Stimulated activated CD4-positive, alpha-beta T cell treated with anti-CD3 and anti-CD28 coated beads, Interleukin-4, amount 100 ng/mL, for 1 hour (primary cell): ENCODE measurements around the gene TRMT2B.
A peak's percentile ranks its signal among the peaks of the same experiment; 100 is the strongest.
"Not testable (repeated sequence)": the region's sequence is repeated elsewhere in the genome, so short reads cannot be mapped to it uniquely, and the experiment has no call there.

Experiments used
- DNase-seq: peaks from one replicate; pipeline ENCODE4 v3.0.0-alpha.2; 2020

The TRMT2B gene

GRCh38 chrX:101051549-101052302 is at the start of gene TRMT2B:
TRMT2B (minus strand) TSS chrX:101052111; CDS start chrX:101042289, 9,822 bp downstream.
- peak; percentile 79 for DNase-seq

- peak; percentile 88 for DNase-seq
Measured at GRCh38 chrX:101097546-101098453, 45.9 kb upstream of the TRMT2B start, which contains the start of gene CENPI. CENPI (plus strand) TSS chrX:101098204; CDS start chrX:101101071, 2,867 bp downstream.

GRCh38 chrX:101091817-101092216 is 39.9 kb upstream of the TRMT2B start:
- no peak for DNase-seq

GRCh38 chrX:101081231-101081630 is 29.3 kb upstream of the TRMT2B start:
- DNase-seq = no peak

- DNase-seq = no peak
Measured at GRCh38 chrX:101080326-101081124, 28.6 kb upstream of the TRMT2B start.

GRCh38 chrX:101079736-101080270 is 27.9 kb upstream of the TRMT2B start:
- no peak for DNase-seq

- no peak for DNase-seq
Measured at GRCh38 chrX:101078716-101079598, 27.0 kb upstream of the TRMT2B start, which contains the start of gene TMEM35A. TMEM35A (plus strand) TSS chrX:101078879; CDS start chrX:101079003, 124 bp downstream.

- DNase-seq = no peak
Measured at GRCh38 chrX:101071582-101071981, 19.7 kb upstream of the TRMT2B start.

- DNase-seq = no peak
Measured at GRCh38 chrX:101062176-101062575, 10.3 kb upstream of the TRMT2B start.

- DNase-seq = no peak
Measured at GRCh38 chrX:101057093-101057714, 5.3 kb upstream of the TRMT2B start.

GRCh38 chrX:101056551-101056950 is 4.6 kb upstream of the TRMT2B start:
- not testable (repeated sequence) for DNase-seq

- no peak for DNase-seq
Measured at GRCh38 chrX:101051153-101051548, 760 bp downstream of the TRMT2B start.

- no peak for DNase-seq
Measured at GRCh38 chrX:101040197-101040596, 11.7 kb downstream of the TRMT2B start.

GRCh38 chrX:101037231-101037630 is 14.7 kb downstream of the TRMT2B start:
- no peak for DNase-seq

GRCh38 chrX:101029665-101030064 is 22.2 kb downstream of the TRMT2B start:
- DNase-seq = no peak

GRCh38 chrX:101028562-101028961 is 23.3 kb downstream of the TRMT2B start:
- no peak for DNase-seq

GRCh38 chrX:101025126-101025525 is 26.8 kb downstream of the TRMT2B start:
- DNase-seq = no peak

GRCh38 chrX:101022020-101022419 is 29.9 kb downstream of the TRMT2B start:
- DNase-seq = no peak

- DNase-seq = not testable (repeated sequence)
Measured at GRCh38 chrX:101012031-101012430, 39.9 kb downstream of the TRMT2B start.

- DNase-seq = no peak
Measured at GRCh38 chrX:101009090-101009489, 42.8 kb downstream of the TRMT2B start.

- no peak for DNase-seq
Measured at GRCh38 chrX:100999451-100999850, 52.5 kb downstream of the TRMT2B start.
